HK-2 (cell line): ENCODE data around the gene CLCF1.

Experiments
- DNase-seq: peaks from one replicate; pipeline ENCODE4 v3.0.0-alpha.2; 2018; ENCODE audit not compliant: unreplicated experiment

The CLCF1 gene

GRCh38 chr11:67395555-67396258 is 22.3 kb upstream of the CLCF1 start:
- no peak for DNase-seq

- no peak for DNase-seq
These were observed 20.6 kb upstream of the CLCF1 start for GRCh38 chr11:67393990-67394389.

GRCh38 chr11:67393437-67393836 is 20.0 kb upstream of the CLCF1 start:
- no peak for DNase-seq

- no peak for DNase-seq
These were observed 18.9 kb upstream of the CLCF1 start for GRCh38 chr11:67392183-67392715.

- peak; percentile 86 for DNase-seq
These were observed 18.1 kb upstream of the CLCF1 start, which contains the start of gene RAD9A for GRCh38 chr11:67391304-67392182. TSS of gene RAD9A (plus strand) at chr11:67391986. CDS start at chr11:67392045, 59 bp downstream.

GRCh38 chr11:67390947-67391303 is 17.5 kb upstream of the CLCF1 start:
- no peak for DNase-seq

GRCh38 chr11:67389477-67389876 is 16.1 kb upstream of the CLCF1 start:
- no peak for DNase-seq

- DNase-seq: no peak
These were observed 14.1 kb upstream of the CLCF1 start for GRCh38 chr11:67387518-67387917.

- DNase-seq: no peak
These were observed 13.7 kb upstream of the CLCF1 start for GRCh38 chr11:67387069-67387468.

- DNase-seq: no peak
These were observed 11.5 kb upstream of the CLCF1 start for GRCh38 chr11:67384851-67385366.

- peak; percentile 72 for DNase-seq
These were observed 9.1 kb upstream of the CLCF1 start for GRCh38 chr11:67382276-67383136.

- no peak for DNase-seq
These were observed 8.0 kb upstream of the CLCF1 start for GRCh38 chr11:67381244-67381972.

- DNase-seq: no peak
These were observed 6.0 kb upstream of the CLCF1 start for GRCh38 chr11:67379061-67380058.

- DNase-seq: no peak
These were observed 5.1 kb upstream of the CLCF1 start for GRCh38 chr11:67378544-67378943.

- DNase-seq: no peak
These were observed 3.7 kb upstream of the CLCF1 start for GRCh38 chr11:67376873-67377808.

- no peak for DNase-seq
These were observed 2.8 kb upstream of the CLCF1 start for GRCh38 chr11:67376063-67376820.

GRCh38 chr11:67375320-67376055 is 2.1 kb upstream of the CLCF1 start:
- peak; percentile 53 for DNase-seq
